Fibroblast of lung (primary cell): ENCODE data around the gene INO80C. TPM values are rescaled to one million over a fixed set of nuclear protein-coding genes. Genes with fewer than 3 reads are reported as not detected.
A peak's percentile ranks its signal among the peaks of the same experiment; 100 is the strongest.

Experiments used
- DNase-seq, 2 donors: peaks; one replicate each; pipeline versions ENCODE4 v3.0.0 to v3.0.0-alpha.2; 2010; ENCODE audit warnings: low read depth in 2 of 2
- H2AFZ ChIP-seq: 2 replicates; pipeline ENCODE4 v1.5.1; 2012; ENCODE audit warnings: low read length, control low read depth, inconsistent platforms
- H3K27ac ChIP-seq: 2 replicates; pipeline ENCODE4 v1.5.1; 2011; ENCODE audit warnings: low read length, control low read depth; ENCODE audit not compliant: insufficient read depth
- H3K27me3 ChIP-seq: 2 replicates; pipeline ENCODE4 v1.5.1; 2011; ENCODE audit warnings: mild to moderate bottlenecking, low read length; ENCODE audit not compliant: control insufficient read depth, insufficient read depth
- H3K36me3 ChIP-seq: 2 replicates; pipeline ENCODE4 v1.5.1; 2011; ENCODE audit warnings: low read length; ENCODE audit not compliant: control insufficient read depth, insufficient read depth
- H3K4me1 ChIP-seq: 2 replicates; pipeline ENCODE4 v1.5.1; 2011; ENCODE audit warnings: low read length; ENCODE audit not compliant: control insufficient read depth, insufficient read depth; ENCODE audit errors: extremely low read depth
- H3K4me2 ChIP-seq: 2 replicates; pipeline ENCODE4 v1.5.1; 2011; ENCODE audit warnings: low read length, control low read depth; ENCODE audit not compliant: insufficient read depth; ENCODE audit errors: extremely low read depth
- H3K4me3 ChIP-seq, 4 experiments: fragments of 200-600 bp in 1 of 4; sonication (generic) in 1 of 4; replicated peaks in 1 of 4; 2 replicates each; pipeline ENCODE4 v1.5.1; 2011 to 2016; ENCODE audit warnings: low read length in 4 of 4, low read depth in 3 of 4, mild to moderate bottlenecking in 3 of 4, control low read depth in 2 of 4, inconsistent platforms in 1 of 4, mixed read lengths in 1 of 4; ENCODE audit not compliant: insufficient read depth in 1 of 4; ENCODE audit errors: control extremely low read depth in 1 of 4
- H3K79me2 ChIP-seq: 2 replicates; pipeline ENCODE4 v1.5.1; 2012; ENCODE audit warnings: mild to moderate bottlenecking, low read length, inconsistent platforms; ENCODE audit not compliant: control insufficient read depth, insufficient read depth
- H3K9ac ChIP-seq: 2 replicates; pipeline ENCODE4 v1.5.1; 2011; ENCODE audit warnings: mild to moderate bottlenecking, low read length, control low read depth; ENCODE audit not compliant: insufficient read depth
- H3K9me3 ChIP-seq: 2 replicates; pipeline ENCODE4 v1.5.1; 2012; ENCODE audit warnings: low read depth, low read length; ENCODE audit not compliant: control insufficient read depth, insufficient read depth
- H4K20me1 ChIP-seq: 2 replicates; pipeline ENCODE4 v1.5.1; 2011; ENCODE audit warnings: low read length; ENCODE audit not compliant: control insufficient read depth, insufficient read depth; ENCODE audit errors: extremely low read depth
- CTCF ChIP-seq, 2 donors: IDR thresholded peaks in 1 of 2; conservative IDR thresholded peaks in 1 of 2; 1 replicate in 1 of 2; 2 replicates in 1 of 2; pipeline ENCODE4 v1.5.1; 2011 to 2012; ENCODE audit warnings: low read length in 2 of 2, control low read depth in 1 of 2, inconsistent platforms in 1 of 2, low read depth in 1 of 2, mild to moderate bottlenecking in 1 of 2
- EZH2 ChIP-seq: IDR thresholded peaks from 2 replicates; pipeline ENCODE4 v1.5.1; 2012; ENCODE audit warnings: low read length, control low read depth, mild to moderate bottlenecking; ENCODE audit errors: missing control alignments
- polyA plus RNA-seq, 2 donors: library from polyadenylated mRNA; depleted of rRNA in 1 of 2; stranded (reverse) in 1 of 2; unstranded in 1 of 2; fragments of >200 nt; gene quantifications; 2 replicates each; pipeline ENCODE4 v1.2.1, GENCODE V29; 2011 to 2012; ENCODE audit warnings: missing spikeins in 1 of 2
- total RNA-seq: library from RNA; depleted of rRNA; stranded (reverse); fragments of >200 nt; gene quantifications from 2 replicates; pipeline ENCODE4 v1.2.1, GENCODE V29; 2014

INO80C gene
- total and polyA plus RNA-seq, 2 donors (not counting 1 experiment from before 2014, with no cell fraction given) = 3.1 to 9.4 TPM

- Histone ChIP-seq H3K27me3 (no peaks in the 10 kb centered on the region), H3K36me3 (no peaks in the 10 kb centered on the region), H3K4me2 (no peak overlapping the region), H3K9me3 (no peaks in the 10 kb centered on the region), H4K20me1 (no peaks in the 10 kb centered on the region), H2AFZ (no peak overlapping the region), H3K9ac (no peak overlapping the region), H3K27ac (no peak overlapping the region), H3K79me2 (no peaks in the 10 kb centered on the region), H3K4me1 (peaks cover 12% of the 10 kb centered on the region), H3K4me3 (no peak overlapping the region)
- DNase-seq = no peak
- no peak for TF ChIP-seq CTCF (conservative IDR thresholded peaks at IDR 0.05 in 1 of 2, IDR thresholded peaks at IDR 0.05 in 1 of 2; ENCODE audit: low read depth in 1 of 2, low read length in 2 of 2)
- no peak for TF ChIP-seq EZH2
Measured at GRCh38 chr18:35479911-35480586, 17.7 kb downstream of the INO80C start.

- H3K27me3 ChIP-seq = no peaks in the 10 kb centered on the region
- peak overlapping the region; percentile 54 for H2AFZ ChIP-seq
- no peaks in the 10 kb centered on the region for H3K9me3 ChIP-seq
- TF ChIP-seq CTCF (conservative IDR thresholded peaks at IDR 0.05 in 1 of 2, IDR thresholded peaks at IDR 0.05 in 1 of 2; ENCODE audit: low read depth in 1 of 2, low read length in 2 of 2) = no peak
- no peak for TF ChIP-seq EZH2
- peaks cover 12% of the 10 kb centered on the region for H3K4me1 ChIP-seq
- no peaks in the 10 kb centered on the region for H3K79me2 ChIP-seq
- peak overlapping the region; percentile 69 for H3K4me2 ChIP-seq
- H3K9ac ChIP-seq = no peak overlapping the region
- no peaks in the 10 kb centered on the region for H3K36me3 ChIP-seq
- peak; percentile 80 to 87 for DNase-seq
- peak overlapping the region; percentile 79 for H3K27ac ChIP-seq
- no peaks in the 10 kb centered on the region for H4K20me1 ChIP-seq
- H3K4me3 ChIP-seq = peak overlapping the region in 2 of 4 experiments; percentile 2 to 3
Measured at GRCh38 chr18:35478520-35479435, 19.0 kb downstream of the INO80C start.

DNA sequence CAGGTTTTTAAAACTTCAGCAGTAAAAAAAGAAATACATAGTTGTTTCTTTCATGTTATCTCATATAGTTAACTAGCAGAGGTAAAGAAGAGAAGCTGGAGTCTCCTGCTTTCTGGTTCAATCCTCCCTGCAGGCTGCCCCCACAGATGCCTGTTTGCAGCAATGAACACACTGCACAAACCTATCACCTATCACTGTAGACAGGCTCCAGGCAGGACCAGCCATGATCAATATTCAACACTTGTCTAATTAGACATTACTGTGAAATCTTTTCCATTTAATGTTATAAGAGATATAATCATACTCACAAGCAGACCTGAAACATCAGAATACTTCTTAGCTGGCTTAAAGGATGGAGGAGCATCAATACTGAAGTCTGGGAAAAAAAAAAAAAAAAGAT is 19.8 kb downstream of the INO80C start:
- peak overlapping the region in 1 of 4 experiments; percentile 2 for H3K4me3 ChIP-seq
- no peaks in the 10 kb centered on the region for H3K79me2 ChIP-seq
- no peaks in the 10 kb centered on the region for H3K9me3 ChIP-seq
- H3K27me3 ChIP-seq = no peaks in the 10 kb centered on the region
- no peak for DNase-seq
- H3K36me3 ChIP-seq = no peaks in the 10 kb centered on the region
- peak overlapping the region; percentile 40 for H3K4me2 ChIP-seq
- H3K9ac ChIP-seq = no peak overlapping the region
- H4K20me1 ChIP-seq = no peaks in the 10 kb centered on the region
- H3K27ac ChIP-seq = peak overlapping the region; percentile 79
- H3K4me1 ChIP-seq = peaks cover 12% of the 10 kb centered on the region
- TF ChIP-seq EZH2 = no peak
- TF ChIP-seq CTCF (conservative IDR thresholded peaks at IDR 0.05 in 1 of 2, IDR thresholded peaks at IDR 0.05 in 1 of 2; ENCODE audit: low read depth in 1 of 2, low read length in 2 of 2) = no peak
- no peak overlapping the region for H2AFZ ChIP-seq
